ENCODE data around the gene FNDC5. TPM values are rescaled to one million over a fixed set of nuclear protein-coding genes. Genes with fewer than 3 reads are reported as not detected.

Gene FNDC5
- total and polyA plus RNA-seq, 8 donors: 4.6 to 13.3 (median 8.9) TPM; not detected in 1

DNA sequence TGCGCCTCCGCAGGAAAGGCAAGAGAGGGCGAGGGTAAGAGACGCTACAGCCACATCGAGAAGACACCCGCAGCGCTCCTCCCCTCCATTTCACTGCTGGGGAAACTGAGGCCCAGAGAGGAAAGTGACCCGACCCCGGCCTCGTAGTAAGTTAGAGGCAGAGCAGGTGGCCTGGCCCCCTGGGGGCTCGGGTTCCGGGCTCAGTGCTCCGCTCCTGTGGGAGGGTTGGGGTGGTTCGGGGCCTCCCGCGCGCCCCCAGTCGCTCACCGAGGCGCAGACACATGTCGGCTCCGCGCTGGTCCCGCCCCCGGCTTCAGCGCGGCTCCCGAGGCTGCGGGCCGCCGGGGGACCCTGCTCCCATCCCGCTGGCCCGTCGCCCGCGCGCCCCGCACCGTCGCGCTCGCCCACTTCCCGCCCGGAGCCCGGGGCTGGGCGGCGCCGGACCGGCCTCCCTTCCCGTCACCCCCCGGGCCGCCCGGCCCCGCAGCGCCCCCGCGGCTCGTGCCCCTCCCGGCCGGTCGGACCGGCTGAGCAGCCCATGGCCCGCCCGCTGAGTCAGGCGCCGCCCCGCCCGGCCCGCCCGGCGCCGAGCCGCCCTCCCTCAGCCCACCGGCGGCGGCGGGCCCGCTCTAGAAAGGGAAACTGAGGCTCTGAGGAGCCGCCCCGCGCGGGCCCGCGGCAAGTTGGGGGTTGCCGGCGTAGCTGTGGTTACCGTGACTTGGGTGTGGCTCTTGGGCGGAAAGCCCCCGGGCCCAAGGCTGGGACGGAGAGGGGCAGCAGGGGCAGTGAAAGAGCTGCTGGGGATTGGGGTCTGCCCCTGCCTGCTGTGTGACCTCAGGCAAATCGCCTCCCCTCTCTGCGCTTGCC lies 30.5 kb upstream of the FNDC5 start, which contains the start of gene TMEM54:
Gene TMEM54 (minus strand): TSS at position 434 of the 867 bp plus-strand sequence. CDS start 151 bp downstream, at position 283.
- Histone ChIP-seq H3K4me3 (peak within 1 kb of the TSS; percentile 47 to 50), H3K4me1 (peaks cover 7 to 11% of the 10 kb centered on the region in 2 donors), H3K27me3 (peaks cover 5 to 61% of the 10 kb centered on the region in 2 donors), H3K9me3 (no peaks in the 10 kb centered on the region), H3K27ac (no peak within 1 kb of the TSS), H3K36me3 (no peaks in the 10 kb centered on the region)
- DNase-seq: peak in 3 of 4 donors; percentile 64 to 88 (median 68)
- ATAC-seq: peak; percentile 94
- TF ChIP-seq, protein P1, sequence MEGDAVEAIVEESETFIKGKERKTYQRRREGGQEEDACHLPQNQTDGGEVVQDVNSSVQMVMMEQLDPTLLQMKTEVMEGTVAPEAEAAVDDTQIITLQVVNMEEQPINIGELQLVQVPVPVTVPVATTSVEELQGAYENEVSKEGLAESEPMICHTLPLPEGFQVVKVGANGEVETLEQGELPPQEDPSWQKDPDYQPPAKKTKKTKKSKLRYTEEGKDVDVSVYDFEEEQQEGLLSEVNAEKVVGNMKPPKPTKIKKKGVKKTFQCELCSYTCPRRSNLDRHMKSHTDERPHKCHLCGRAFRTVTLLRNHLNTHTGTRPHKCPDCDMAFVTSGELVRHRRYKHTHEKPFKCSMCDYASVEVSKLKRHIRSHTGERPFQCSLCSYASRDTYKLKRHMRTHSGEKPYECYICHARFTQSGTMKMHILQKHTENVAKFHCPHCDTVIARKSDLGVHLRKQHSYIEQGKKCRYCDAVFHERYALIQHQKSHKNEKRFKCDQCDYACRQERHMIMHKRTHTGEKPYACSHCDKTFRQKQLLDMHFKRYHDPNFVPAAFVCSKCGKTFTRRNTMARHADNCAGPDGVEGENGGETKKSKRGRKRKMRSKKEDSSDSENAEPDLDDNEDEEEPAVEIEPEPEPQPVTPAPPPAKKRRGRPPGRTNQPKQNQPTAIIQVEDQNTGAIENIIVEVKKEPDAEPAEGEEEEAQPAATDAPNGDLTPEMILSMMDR (IDR thresholded peaks at IDR 0.05): no peak
- intact Hi-C loops (cut with DNase I): no loop called here

DNA sequence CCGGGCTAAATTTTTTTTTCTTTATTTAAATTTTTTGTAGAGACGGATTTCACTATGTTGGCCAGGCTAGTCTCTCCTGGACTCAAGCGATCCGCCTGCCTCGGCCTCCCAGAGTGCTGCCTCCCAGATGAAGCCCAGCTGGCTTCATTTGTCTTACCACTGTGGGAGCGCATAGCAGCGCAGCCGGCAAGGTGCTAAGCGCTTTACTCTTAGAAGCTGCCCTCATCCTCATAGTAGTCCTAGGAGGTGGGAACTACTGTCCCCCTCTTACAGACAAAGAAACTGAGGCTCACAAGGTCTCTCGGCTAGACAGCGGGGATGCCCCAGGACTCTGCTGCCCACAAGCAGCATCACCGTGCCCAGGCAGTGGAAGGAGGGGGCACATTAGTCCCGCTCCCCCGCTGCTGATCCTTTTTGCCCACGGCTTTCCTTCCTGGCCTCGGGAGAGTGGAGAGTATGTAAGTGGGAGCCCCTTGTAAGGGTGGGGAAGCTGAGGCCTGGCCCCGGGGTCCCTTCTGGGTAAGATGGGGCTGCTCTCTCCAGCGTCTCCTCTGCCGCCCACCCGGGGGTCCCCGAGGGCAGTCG lies 29.8 kb upstream of the FNDC5 start:
- no peak overlapping the region for H3K27ac ChIP-seq

DNA sequence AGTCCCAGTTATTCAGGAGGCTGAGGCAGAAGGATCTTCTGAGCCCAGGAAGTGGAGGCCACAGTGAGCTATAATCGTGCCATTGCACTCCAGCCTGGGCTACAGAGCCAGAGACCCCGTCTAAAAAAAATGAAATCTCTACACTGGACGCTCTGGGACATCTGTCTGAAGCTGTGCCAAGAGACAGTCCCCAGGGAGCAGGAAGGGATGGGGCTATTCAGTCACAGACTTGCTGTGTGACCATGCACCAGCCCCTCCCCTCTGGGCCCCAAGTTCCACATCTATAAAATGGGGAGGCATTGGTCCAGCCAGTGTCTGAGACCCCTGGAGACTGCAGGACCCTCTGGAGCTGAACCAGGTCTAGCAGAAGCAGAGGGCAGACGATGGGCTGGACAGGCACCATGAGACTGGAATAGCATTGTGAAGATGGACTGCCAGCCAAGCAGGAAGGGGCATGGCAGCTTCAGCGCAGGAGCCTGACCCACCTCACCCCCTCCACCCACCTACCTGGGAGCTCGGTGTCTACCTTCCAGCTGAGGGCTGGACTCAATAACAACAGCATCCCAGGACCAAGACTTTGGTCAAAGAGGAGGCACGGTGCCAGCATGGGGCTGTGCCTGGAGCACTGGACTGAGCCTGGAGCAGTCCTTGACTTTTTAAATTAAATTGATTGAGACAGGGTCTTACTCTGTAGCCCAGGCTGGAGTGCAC lies 29.0 kb upstream of the FNDC5 start:
- peaks cover 7 to 11% of the 10 kb centered on the region in 2 donors for H3K4me1 ChIP-seq
- H3K27ac ChIP-seq: no peak overlapping the region
- DNase-seq: no peak
- ATAC-seq: no peak
- H3K9me3 ChIP-seq: no peaks in the 10 kb centered on the region
- intact Hi-C loops (cut with DNase I): no loop called here
- TF ChIP-seq, protein P1 (IDR thresholded peaks at IDR 0.05): no peak
- H3K4me3 ChIP-seq: no peak overlapping the region
- H3K27me3 ChIP-seq: peaks cover 5 to 69% of the 10 kb centered on the region in 2 donors
- H3K36me3 ChIP-seq: no peaks in the 10 kb centered on the region

More for the DNA sequence above, 29.8 kb upstream of the FNDC5 start:
- peak overlapping the region; percentile 47 to 50 for H3K4me3 ChIP-seq
- peaks cover 7 to 11% of the 10 kb centered on the region in 2 donors for H3K4me1 ChIP-seq
- H3K9me3 ChIP-seq: no peaks in the 10 kb centered on the region
- TF ChIP-seq, protein P1 (IDR thresholded peaks at IDR 0.05): no peak
- intact Hi-C loops (cut with DNase I): no loop called here
- H3K36me3 ChIP-seq: no peaks in the 10 kb centered on the region
- ATAC-seq (peak; percentile 6), DNase-seq (peak in 1 of 4 donors; percentile 53)
- peaks cover 5 to 61% of the 10 kb centered on the region in 2 donors for H3K27me3 ChIP-seq

DNA sequence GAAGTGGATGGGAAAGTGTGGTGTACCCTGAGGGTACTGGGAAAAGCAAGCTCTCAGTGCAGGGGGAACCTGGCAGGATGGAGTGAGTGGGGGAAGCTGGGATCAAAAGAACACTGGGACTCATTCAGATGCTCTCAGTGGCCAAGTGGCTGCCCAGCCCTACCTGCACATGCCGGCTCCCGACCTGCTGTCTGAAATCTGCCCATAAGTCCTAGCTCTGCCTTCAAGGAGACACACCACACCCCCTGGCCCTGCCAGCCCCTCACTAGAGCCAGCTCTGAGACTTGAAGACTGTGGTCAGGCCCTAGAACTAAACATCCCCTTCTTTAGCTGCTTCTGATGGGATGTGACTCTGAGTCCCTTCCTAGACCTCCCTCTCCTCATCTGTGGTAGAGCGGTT lies 28.2 kb upstream of the FNDC5 start:
- intact Hi-C loops (cut with DNase I): no loop called here
- ATAC-seq: no peak

More for the DNA sequence above, 28.2 kb upstream of the FNDC5 start:
- Histone ChIP-seq H3K4me1 (peaks cover 7 to 11% of the 10 kb centered on the region in 2 donors), H3K9me3 (no peaks in the 10 kb centered on the region), H3K4me3 (no peak overlapping the region), H3K36me3 (no peaks in the 10 kb centered on the region), H3K27me3 (peaks cover 5 to 76% of the 10 kb centered on the region in 2 donors), H3K27ac (no peak overlapping the region)
- DNase-seq: no peak
- TF ChIP-seq, protein P1 (IDR thresholded peaks at IDR 0.05): no peak
